HuH-7.5 (cell line): Measurements from ENCODE around the gene SLC38A7.
"Not testable (repeated sequence)": the region's sequence is repeated elsewhere in the genome, so short reads cannot be mapped to it uniquely, and the experiment has no call there.

Experiments
- DNase-seq: peaks from one replicate; pipeline ENCODE4 v3.0.0; 2011; ENCODE audit warnings: low spot score

Gene SLC38A7

GRCh38 chr16:58678716-58679115, 5.9 kb downstream of the SLC38A7 start:
- no peak for DNase-seq

DNA sequence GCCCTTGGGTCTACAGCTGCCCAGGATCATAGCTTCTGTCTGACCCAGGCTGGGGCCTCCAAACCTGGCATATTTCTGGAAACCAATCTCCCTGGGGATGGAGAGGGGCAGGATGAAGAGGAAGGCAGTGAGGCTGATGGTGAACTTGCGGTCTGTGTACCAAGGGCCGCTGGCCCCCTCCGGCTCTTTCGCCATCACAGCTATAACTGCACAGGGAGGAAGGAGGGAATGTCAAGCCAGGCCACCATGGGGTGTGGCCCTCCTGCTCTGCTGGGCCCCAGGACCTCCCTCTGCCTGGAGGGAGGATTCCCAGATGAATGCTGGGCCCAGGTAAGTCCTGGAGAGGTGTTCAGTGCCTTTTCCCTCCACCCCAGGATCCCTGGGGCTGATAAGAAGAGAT, 6.3 kb downstream of the SLC38A7 start:
- DNase-seq: no peak

- DNase-seq: no peak
Measured at GRCh38 chr16:58670946-58671583, 13.5 kb downstream of the SLC38A7 start.

DNA sequence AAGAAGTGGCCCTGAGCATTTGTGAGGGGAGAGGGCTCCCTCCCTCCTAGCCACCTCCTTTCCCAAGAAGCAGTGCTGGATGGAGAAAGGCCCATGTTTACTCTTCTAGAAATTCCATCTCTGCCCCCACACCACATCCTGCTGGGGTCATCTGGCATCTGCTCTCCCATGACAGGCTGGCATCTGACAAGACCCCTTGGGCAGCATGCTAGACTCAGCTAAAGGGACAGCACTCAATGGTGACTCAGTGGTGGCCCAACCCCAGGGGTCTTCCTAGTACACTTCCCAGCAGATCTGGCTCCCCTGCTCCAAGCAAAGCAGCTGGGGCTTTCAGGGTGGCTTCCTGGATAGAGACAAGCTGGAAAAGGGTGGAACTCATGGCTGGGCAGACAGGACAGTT, 14.4 kb downstream of the SLC38A7 start:
- no peak for DNase-seq

GRCh38 chr16:58665200-58665599, 19.4 kb downstream of the SLC38A7 start:
- DNase-seq: no peak

DNA sequence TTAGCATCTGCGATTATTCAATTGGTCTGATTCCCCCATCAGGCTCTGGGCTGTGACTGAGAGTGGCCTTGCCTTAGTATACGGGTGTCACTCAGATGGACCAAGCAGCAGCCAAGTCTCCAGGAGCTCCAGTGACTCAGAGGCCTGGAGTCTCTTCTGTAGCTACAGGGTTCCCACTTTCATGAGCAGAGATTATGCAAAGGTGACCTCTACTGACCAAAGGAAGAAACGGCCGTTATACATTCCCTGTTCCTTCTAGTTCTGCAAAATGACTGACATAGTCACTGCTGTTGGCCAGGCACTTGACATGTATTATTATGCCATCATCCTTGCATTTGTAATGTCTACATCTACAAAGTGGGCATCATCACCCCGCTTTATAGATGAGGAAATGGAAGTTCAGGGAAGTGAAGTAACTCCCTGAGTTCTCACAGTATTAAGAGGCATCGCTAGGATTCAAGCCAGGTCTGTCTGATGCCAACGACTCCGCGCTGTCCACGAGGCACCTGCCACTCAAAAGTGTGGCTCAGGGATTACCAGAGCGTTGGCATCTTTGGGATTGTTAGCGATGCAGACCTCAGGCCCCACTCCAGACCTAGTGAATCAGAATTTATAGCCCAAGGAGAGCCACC, 23.3 kb downstream of the SLC38A7 start:
- DNase-seq: peak; percentile 72

- not testable (repeated sequence) for DNase-seq
Measured at GRCh38 chr16:58659911-58660310, 24.7 kb downstream of the SLC38A7 start.

- no peak for DNase-seq
Measured at GRCh38 chr16:58658796-58659211, 25.8 kb downstream of the SLC38A7 start.

GRCh38 chr16:58656899-58657298, 27.7 kb downstream of the SLC38A7 start:
- DNase-seq: no peak

- DNase-seq: no peak
Measured at GRCh38 chr16:58655215-58655596, 29.4 kb downstream of the SLC38A7 start.

- no peak for DNase-seq
Measured at GRCh38 chr16:58654560-58655214, 29.9 kb downstream of the SLC38A7 start.

GRCh38 chr16:58652741-58653140, 31.8 kb downstream of the SLC38A7 start:
- DNase-seq: no peak

- DNase-seq: no peak
Measured at GRCh38 chr16:58651965-58652348, 32.6 kb downstream of the SLC38A7 start.

GRCh38 chr16:58649707-58650106, 34.9 kb downstream of the SLC38A7 start:
- DNase-seq: no peak

GRCh38 chr16:58647107-58647506, 37.5 kb downstream of the SLC38A7 start:
- DNase-seq: no peak

GRCh38 chr16:58644765-58645487, 39.6 kb downstream of the SLC38A7 start:
- no peak for DNase-seq

- DNase-seq: no peak
Measured at GRCh38 chr16:58644108-58644507, 40.5 kb downstream of the SLC38A7 start.

DNA sequence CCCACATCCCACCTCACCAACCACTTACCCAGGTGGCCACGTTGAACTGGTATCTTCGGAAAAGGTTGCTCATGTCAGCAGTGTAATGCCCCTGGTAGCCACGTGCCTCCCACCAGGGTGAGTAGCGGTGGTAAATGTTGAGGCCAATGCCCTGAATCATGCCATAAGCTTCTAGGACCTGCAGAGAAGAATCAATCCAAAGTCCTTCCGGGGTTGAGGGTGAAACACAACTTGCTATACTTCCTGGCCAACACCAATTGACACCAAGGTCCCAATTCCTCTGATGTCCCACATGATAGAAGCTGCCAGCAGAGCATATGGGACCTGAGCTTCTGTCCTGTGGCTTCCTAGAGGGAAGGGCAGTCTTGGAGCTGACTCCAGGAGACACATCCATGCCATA, 43.6 kb downstream of the SLC38A7 start:
- no peak for DNase-seq

DNA sequence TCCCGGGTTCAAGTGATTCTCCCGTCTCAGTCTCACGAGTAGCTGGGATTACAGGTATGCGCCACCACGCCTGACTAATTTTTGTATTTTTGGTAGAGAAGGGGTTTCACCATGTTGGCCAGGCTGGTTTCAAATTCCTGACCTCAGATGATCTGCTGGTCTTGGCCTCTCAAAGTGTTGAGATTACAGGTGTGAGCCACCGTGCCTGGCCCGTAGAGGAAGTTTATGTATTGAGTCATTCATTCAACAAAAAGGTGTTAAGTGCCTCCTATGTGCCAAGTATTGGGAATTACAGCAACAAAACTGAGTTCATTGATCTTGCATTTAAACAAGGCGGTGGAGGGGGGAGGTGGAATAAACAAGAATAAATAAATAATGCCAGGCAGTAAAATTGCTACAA, 44.7 kb downstream of the SLC38A7 start:
- no peak for DNase-seq

DNA sequence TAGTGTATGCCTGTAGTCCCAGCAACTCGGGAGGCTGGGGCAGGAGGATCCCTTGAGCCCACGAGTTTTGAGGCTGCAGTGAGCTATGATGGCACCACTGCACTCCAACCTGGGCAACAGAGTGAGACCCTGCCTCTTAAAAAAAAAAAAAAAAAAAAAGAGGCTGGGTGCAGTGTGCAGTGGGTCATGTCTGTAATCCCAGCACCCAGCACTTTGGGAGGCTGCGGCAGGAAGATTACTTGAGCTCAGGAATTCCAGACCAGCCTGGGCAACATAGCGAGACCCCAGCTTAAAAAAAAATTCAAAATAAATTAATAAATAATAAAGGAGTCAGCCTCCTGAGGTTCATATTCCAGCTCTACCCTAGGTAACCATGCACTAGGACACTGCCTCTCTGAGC, 45.3 kb downstream of the SLC38A7 start:
- no peak for DNase-seq

DNA sequence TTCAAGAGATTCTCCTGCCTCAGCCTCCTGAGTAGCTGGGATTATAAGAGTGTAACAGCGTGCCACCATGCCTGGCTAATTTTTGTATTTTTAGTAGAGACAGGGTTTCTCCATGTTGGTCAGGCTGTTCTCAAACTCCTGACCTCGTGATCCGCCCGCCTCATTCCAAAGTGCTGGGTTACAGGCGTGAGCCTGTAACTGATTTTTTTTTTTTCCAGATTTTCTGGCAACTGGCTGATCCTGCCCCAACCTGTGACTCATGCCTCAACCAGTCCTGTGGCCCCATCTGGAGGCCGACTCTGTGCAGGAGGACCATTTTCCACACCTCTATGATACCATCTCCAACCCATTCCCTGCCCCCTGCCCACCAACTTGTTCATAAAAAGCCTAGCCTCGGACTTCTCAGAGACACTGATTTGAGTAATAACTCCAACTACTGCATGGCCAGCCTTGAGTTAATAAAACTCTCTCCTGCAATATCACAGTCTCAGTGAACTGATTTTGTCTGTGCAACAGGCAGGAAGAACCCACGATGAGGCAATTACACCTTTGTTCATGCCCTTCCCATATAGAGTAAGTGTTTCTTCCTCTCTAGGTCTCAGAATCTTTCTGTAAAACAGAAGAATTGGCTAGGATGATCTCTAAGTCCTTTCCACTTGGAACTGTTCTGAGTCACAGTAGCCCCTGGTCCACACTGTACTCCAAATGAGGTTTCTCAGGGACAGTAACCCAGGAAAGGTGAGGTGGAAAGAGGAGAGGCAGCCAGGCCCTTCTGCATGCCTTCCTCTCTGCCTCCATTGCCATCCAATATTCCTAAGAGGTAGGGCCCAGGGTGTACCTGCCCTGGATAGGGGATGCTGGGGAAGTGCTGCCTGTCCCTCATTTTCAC, 46.2 kb downstream of the SLC38A7 start:
- DNase-seq: no peak

- DNase-seq: not testable (repeated sequence)
Measured at GRCh38 chr16:58637021-58637420, 47.5 kb downstream of the SLC38A7 start.
